Measurements from ENCODE around the gene NOP56.

The NOP56 gene, protein sequence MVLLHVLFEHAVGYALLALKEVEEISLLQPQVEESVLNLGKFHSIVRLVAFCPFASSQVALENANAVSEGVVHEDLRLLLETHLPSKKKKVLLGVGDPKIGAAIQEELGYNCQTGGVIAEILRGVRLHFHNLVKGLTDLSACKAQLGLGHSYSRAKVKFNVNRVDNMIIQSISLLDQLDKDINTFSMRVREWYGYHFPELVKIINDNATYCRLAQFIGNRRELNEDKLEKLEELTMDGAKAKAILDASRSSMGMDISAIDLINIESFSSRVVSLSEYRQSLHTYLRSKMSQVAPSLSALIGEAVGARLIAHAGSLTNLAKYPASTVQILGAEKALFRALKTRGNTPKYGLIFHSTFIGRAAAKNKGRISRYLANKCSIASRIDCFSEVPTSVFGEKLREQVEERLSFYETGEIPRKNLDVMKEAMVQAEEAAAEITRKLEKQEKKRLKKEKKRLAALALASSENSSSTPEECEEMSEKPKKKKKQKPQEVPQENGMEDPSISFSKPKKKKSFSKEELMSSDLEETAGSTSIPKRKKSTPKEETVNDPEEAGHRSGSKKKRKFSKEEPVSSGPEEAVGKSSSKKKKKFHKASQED

DNA sequence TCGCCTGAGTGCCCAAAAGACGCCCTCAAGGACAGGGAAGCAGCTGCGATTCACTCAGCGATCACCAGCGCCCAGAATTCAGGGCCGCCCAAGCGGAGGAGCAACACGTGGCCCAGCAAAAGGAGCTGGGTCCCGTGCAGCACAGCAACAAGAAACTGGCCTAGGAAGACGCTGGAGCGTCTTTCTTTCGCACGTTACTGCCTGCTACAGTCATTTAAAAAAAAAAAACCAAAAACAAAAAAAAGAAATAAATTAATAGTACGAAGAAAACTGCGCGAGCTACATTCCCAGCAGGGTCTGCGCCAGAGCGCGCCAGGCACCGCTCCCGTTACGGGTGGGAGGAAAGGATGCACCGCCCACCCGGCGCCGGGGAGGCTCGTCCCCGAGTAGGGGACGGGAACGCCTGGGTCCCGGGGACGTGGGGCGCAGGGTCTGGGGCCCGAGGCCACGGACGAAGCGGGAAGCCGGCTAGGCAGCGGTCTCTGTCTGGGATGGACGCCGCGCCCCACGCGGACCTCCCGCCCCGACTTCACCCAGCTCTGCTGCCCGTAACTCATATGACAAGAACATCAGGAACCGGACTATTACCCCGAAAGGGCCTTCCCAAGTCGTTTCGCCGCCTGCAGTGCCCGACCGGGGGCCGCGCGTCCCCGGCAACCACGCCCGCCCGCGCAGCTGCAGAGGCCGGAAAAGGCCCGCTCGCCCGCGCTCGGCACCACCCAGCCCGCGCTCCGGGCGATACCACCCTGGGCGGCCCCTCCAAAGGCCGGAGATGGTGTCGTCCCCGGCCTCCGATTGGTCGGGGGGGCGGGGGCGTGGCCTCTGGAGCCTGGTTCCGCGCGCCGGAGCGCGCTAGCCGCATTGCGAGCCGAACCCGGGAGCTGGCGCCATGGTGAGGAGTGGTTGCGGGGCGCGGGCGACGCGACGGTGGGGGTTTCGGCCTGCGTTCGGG is at the start of gene NOP56:
NOP56 (plus strand) TSS at position 861 of the 952 bp plus-strand sequence; CDS start at position 890, 29 bp downstream.
- DNase-seq (ENCODE audit: low read depth in 2 of 2): peak; percentile 82 to 84

DNA sequence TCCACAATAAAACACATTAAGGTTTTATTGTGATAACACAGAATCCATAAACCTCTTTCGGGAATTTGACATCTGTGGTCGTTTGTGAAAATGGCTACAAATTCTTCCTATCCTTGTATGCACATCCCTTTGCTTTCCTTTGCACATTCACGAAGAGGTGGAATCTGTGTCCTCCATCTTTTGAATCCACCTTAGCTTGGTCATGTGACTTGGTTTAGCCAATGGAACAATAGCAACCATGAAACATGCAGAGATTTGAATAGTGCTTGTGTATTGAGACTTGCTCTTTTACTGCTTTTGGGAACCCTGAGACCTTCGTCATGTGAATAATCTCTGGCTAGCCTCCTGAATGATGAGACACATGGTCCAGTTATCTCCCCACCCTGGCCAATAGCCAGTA is 49.7 kb upstream of the NOP56 start:
- DNase-seq (ENCODE audit: low read depth in 2 of 2): no peak

GRCh38 chr20:2603816-2604505 is 48.5 kb upstream of the NOP56 start:
- no peak for DNase-seq (ENCODE audit: low read depth in 2 of 2)

DNA sequence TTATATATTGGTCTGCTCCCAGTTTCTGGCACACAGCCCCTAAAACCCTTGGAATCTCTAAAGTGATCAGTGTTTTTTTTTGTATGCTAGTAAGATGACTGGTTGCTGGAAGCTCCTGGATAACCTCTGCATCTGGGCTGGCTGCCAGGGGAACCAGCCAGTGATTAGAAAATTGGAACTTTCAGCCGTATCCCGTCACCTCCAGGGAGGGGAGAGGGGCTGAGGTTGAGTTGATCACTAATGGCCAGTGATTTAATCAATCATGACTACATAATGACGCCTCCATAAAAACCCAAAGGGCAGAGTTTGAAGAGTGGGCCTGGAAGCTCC is 48.0 kb upstream of the NOP56 start:
- DNase-seq (ENCODE audit: low read depth in 2 of 2): no peak

DNA sequence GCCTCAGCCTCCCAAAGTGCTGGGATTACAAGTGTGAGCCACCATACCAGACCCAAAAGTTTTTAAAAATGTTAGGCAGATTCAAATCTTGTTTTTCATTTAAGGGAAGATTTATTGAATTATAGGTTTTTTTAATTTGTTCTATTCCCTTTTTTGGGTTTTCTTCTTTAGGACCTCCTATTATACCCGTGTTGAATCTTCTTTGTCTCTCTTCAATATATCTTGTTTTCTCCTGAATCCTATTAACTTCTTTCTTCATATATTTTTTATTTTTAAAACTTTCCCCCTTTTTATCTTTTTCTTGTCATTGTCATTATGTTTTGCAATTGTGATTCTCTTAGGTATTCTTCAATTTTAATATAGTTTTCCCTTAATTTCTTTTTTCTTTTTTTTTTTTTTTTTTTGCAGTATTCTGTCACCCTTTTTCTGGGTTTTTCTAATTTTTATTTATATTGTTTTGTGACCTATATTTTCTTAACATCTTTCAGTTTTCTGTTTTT is 45.9 kb upstream of the NOP56 start:
- no peak for DNase-seq (ENCODE audit: low read depth in 2 of 2)

DNA sequence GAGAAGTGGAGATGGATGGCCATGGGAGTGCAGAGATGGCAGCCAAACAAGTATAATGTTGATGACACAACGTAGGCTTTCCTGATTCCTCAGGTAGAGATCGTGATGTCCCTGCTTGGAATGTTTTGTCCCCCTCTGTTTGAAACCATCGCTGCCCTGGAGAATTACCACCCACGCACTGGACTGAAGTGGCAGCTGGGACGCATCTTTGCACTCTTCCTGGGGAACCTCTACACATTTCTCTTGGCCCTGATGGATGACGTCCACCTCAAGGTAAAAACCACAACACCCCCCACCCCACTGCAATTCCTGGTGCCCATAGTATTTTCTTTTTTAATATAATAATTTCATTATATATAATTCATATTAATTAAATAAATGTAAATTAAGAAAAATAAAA is 42.1 kb upstream of the NOP56 start:
- DNase-seq (ENCODE audit: low read depth in 2 of 2): no peak

GRCh38 chr20:2610941-2611720 is 41.3 kb upstream of the NOP56 start:
- DNase-seq (ENCODE audit: low read depth in 2 of 2): no peak

GRCh38 chr20:2612073-2612472 is 40.4 kb upstream of the NOP56 start:
- DNase-seq (ENCODE audit: low read depth in 2 of 2): no peak

GRCh38 chr20:2616634-2617033 is 35.8 kb upstream of the NOP56 start:
- DNase-seq (ENCODE audit: low read depth in 2 of 2): no peak

DNA sequence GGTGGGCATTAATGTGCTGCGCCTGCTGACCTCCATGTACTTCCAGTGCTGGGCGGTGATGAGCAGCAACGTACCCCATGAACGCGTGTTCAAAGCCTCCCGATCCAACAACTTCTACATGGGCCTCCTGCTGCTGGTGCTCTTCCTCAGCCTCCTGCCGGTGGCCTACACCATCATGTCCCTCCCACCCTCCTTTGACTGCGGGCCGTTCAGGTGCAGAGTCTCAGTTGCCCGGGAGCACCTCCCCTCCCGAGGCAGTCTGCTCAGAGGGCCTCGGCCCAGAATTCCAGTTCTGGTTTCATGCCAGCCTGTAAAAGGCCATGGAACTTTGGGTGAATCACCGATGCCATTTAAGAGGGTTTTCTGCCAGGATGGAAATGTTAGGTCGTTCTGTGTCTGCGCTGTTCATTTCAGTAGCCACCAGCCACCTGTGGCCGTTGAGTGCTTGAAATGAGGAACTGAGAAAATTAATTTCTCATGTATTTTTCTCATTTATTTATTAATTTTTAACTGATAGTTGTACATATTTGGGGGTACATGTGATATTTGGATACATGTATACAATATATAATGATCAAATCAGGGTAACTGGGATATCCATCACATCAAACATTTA is 35.2 kb upstream of the NOP56 start:
- DNase-seq (ENCODE audit: low read depth in 2 of 2): no peak

DNA sequence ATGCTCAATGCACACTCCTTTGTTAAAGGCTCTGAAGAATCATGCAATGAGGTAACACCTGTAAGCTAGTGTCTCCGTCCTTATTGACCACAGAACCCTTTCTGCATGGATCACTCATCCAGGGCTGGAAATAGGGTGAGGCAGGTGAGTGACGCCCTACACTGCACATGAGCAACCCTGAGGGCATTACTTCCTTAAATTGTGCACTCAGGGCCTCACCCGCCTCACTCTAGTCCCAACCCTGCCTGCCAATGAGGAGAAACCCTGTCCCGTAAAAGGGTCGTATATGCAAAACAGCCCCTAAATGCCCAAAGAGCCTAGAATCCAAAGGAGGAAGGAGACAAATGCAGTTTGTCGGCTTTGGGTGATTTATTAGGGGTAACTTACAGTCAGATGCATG is 33.6 kb upstream of the NOP56 start:
- no peak for DNase-seq (ENCODE audit: low read depth in 2 of 2)

GRCh38 chr20:2619337-2619736 is 33.1 kb upstream of the NOP56 start:
- DNase-seq (ENCODE audit: low read depth in 2 of 2): no peak

GRCh38 chr20:2619961-2620595 is 32.4 kb upstream of the NOP56 start:
- DNase-seq (ENCODE audit: low read depth in 2 of 2): no peak

DNA sequence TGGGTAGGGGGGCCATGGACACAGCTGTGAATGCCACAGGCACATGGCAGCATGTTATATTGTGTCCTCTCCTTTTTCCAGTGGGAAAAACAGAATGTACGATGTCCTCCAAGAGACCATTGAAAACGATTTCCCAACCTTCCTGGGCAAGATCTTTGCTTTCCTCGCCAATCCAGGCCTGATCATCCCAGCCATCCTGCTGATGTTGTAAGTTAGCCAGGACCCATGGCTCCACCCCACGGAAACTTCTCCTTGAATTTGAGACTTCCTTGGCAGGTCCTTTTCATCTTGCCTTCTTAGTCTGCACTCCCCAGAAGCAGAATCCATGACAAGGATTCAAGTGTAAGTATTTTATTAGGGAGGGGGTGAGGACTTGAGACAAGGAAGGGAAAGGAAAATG is 28.2 kb upstream of the NOP56 start:
- DNase-seq (ENCODE audit: low read depth in 2 of 2): no peak

- no peak for DNase-seq (ENCODE audit: low read depth in 2 of 2)
Measured at GRCh38 chr20:2625062-2625461, 27.4 kb upstream of the NOP56 start.

GRCh38 chr20:2626853-2627541 is 25.4 kb upstream of the NOP56 start:
- DNase-seq (ENCODE audit: low read depth in 2 of 2): peak; percentile 7 to 9

DNA sequence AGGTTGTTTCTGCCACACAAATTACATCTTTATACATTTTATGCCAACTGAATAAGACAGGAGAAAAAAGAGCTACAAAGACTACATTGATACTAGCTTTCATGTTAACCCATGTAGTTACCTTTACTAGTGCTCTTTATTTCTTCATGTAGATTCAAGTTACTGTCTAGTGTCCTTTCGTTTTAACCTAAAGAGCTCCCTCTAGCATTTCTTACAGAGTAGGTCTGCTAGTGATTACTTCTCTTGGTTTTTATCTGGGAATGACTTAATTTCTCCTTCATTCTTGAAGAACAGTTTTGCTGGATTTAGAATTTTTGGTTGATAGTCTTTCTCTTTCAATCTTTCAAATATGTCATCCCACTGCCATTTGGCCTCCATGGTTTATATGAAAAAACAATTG is 21.2 kb upstream of the NOP56 start:
- no peak for DNase-seq (ENCODE audit: low read depth in 2 of 2)

DNA sequence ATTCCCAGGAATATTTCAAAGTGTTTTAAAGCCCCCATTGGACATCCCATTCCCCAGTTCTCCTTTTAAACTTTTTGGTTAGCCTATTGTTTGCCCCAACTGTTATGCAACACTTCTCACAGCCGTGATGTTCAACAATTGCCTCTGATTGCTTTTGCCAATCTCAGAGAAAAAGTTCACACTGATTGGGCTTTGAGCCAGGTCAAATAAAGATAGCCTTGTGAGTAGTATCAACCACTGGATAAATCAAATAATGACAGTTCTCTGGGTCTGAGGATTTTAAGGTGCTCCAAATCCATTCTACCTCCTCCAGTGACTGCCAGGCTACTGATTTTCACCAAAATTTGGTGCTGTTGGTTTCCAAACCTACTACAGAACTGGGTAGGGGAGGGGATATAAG is 19.1 kb upstream of the NOP56 start:
- no peak for DNase-seq (ENCODE audit: low read depth in 2 of 2)

- no peak for DNase-seq (ENCODE audit: low read depth in 2 of 2)
Measured at GRCh38 chr20:2637246-2637645, 15.2 kb upstream of the NOP56 start.

Data from fibroblast of skin of left quadriceps (primary cell).